GM19238 (cell line): ENCODE measurements around the gene NFE2L1.
"Not testable (repeated sequence)": the region's sequence is repeated elsewhere in the genome, so short reads cannot be mapped to it uniquely, and the experiment has no call there.

ENCODE experiments used
- DNase-seq: peaks from one replicate; pipeline ENCODE4 v3.0.0; 2011; ENCODE audit warnings: low spot score; ENCODE audit not compliant: insufficient read length

The NFE2L1 gene

GRCh38 chr17:48023400-48024148 lies 24.6 kb upstream of the NFE2L1 start:
- DNase-seq, result no peak

- DNase-seq, result no peak
Observed at GRCh38 chr17:48024149-48025039, 23.8 kb upstream of the NFE2L1 start.

GRCh38 chr17:48025040-48025903 lies 22.9 kb upstream of the NFE2L1 start:
- DNase-seq, result peak; percentile 87

- no peak for DNase-seq
Observed at GRCh38 chr17:48025904-48026501, 22.2 kb upstream of the NFE2L1 start.

GRCh38 chr17:48026502-48027321 lies 21.4 kb upstream of the NFE2L1 start:
- DNase-seq, result peak; percentile 79

GRCh38 chr17:48027322-48027981 lies 20.7 kb upstream of the NFE2L1 start:
- DNase-seq, result no peak

GRCh38 chr17:48028736-48029135 lies 19.4 kb upstream of the NFE2L1 start:
- no peak for DNase-seq

GRCh38 chr17:48030531-48030930 lies 17.6 kb upstream of the NFE2L1 start:
- DNase-seq, result no peak

GRCh38 chr17:48031966-48032365 lies 16.2 kb upstream of the NFE2L1 start:
- no peak for DNase-seq

- not testable (repeated sequence) for DNase-seq
Observed at GRCh38 chr17:48034734-48035133, 13.4 kb upstream of the NFE2L1 start.

- no peak for DNase-seq
Observed at GRCh38 chr17:48036693-48037035, 11.5 kb upstream of the NFE2L1 start.

- peak; percentile 49 for DNase-seq
Observed at GRCh38 chr17:48037036-48037837, 10.9 kb upstream of the NFE2L1 start, which contains the start of gene COPZ2. Gene COPZ2 (minus strand): TSS chr17:48037797. CDS start chr17:48037777, 20 bp downstream.

GRCh38 chr17:48037838-48038323 lies 10.3 kb upstream of the NFE2L1 start:
- DNase-seq, result no peak

GRCh38 chr17:48038687-48039086 lies 9.5 kb upstream of the NFE2L1 start:
- DNase-seq, result no peak

- no peak for DNase-seq
Observed at GRCh38 chr17:48043176-48043575, 5.0 kb upstream of the NFE2L1 start.

GRCh38 chr17:48044851-48045250 lies 3.3 kb upstream of the NFE2L1 start:
- DNase-seq, result no peak

- DNase-seq, result no peak
Observed at GRCh38 chr17:48045316-48046001, 2.7 kb upstream of the NFE2L1 start.

GRCh38 chr17:48046296-48046695 lies 1.9 kb upstream of the NFE2L1 start:
- no peak for DNase-seq
